ENCODE data around the gene FLT1. TPM values are rescaled to one million over a fixed set of nuclear protein-coding genes. Genes with fewer than 3 reads are reported as not detected.

Gene FLT1
- total RNA-seq, 2 experiments from 2014 or later, result 7.7 to 8.2 TPM

DNA sequence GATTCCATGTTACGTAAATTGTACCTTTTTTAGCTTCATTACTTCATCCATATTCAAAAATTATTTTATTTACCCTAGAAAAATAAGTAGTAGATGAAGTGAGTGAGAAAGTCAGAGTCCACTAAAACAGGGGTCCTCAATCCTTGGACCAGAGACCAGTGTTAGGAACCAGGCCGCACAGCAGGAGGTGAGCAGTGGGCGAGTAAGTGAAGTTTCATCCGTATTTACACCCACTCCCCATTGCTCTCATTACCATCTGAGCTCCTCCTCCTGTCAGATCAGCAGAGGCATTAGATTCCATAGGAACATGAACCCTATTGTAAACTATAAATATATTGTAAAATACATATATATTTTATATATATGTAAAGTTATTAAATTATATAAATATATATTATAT lies 237.6 kb downstream of the FLT1 start:
- no peak overlapping the region for H3K27ac Mint-ChIP-seq
- CTCF ChIA-PET, result no interaction called here
- H3K36me3 Mint-ChIP-seq (ENCODE audit: low read depth), result peaks cover 31% of the 10 kb centered on the region
- ATAC-seq (no peak), DNase-seq (no peak)
- no peak overlapping the region for H3K4me3 Mint-ChIP-seq
- POLR2A ChIA-PET, result interaction anchor here (0.6 kb wide), 1 partner anchor 175 kb away, joined by 3 read pairs; no protein-coding TSS in a partner anchor
- no peaks in the 10 kb centered on the region for H3K9me3 Mint-ChIP-seq
- no peaks in the 10 kb centered on the region for H3K27me3 Mint-ChIP-seq
- intact Hi-C loops (cut with micrococcal nuclease), result no loop called here
- TF ChIP-seq, protein P1, sequence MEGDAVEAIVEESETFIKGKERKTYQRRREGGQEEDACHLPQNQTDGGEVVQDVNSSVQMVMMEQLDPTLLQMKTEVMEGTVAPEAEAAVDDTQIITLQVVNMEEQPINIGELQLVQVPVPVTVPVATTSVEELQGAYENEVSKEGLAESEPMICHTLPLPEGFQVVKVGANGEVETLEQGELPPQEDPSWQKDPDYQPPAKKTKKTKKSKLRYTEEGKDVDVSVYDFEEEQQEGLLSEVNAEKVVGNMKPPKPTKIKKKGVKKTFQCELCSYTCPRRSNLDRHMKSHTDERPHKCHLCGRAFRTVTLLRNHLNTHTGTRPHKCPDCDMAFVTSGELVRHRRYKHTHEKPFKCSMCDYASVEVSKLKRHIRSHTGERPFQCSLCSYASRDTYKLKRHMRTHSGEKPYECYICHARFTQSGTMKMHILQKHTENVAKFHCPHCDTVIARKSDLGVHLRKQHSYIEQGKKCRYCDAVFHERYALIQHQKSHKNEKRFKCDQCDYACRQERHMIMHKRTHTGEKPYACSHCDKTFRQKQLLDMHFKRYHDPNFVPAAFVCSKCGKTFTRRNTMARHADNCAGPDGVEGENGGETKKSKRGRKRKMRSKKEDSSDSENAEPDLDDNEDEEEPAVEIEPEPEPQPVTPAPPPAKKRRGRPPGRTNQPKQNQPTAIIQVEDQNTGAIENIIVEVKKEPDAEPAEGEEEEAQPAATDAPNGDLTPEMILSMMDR (IDR thresholded peaks at IDR 0.05), result no peak
- H3K4me1 Mint-ChIP-seq (ENCODE audit: low read depth), result peaks cover 18% of the 10 kb centered on the region

DNA sequence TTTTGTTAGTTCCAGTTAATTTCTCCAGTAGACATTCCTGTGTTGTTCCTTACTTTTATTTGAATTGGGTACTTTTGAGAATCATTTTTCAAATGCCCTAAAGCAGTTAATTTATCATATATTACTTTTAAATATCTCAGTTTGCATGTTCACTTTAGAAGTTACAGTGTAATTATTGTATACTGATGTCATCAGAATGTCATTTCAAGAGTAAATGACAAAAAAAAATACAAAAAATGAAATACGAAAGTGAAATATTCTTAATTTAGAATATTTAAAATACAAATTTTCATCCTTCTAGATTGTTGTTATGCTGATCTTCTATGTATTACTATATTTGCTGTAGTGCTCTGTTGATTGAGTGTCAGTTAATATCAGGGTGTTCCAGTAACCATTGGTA lies 242.4 kb downstream of the FLT1 start:
- Mint-ChIP-seq H3K36me3 (ENCODE audit: low read depth) (peaks cover 36% of the 10 kb centered on the region), H3K27me3 (no peaks in the 10 kb centered on the region), H3K27ac (no peak overlapping the region), H3K4me1 (ENCODE audit: low read depth) (peaks cover 41% of the 10 kb centered on the region), H3K9me3 (peaks cover under 1% of the 10 kb centered on the region), H3K4me3 (no peak overlapping the region)
- POLR2A ChIA-PET, result no interaction called here
- CTCF ChIA-PET, result no interaction called here
- TF ChIP-seq, protein P1 (IDR thresholded peaks at IDR 0.05), result no peak
- ATAC-seq, result no peak
- no peak for DNase-seq
- intact Hi-C loops (cut with micrococcal nuclease), result no loop called here

DNA sequence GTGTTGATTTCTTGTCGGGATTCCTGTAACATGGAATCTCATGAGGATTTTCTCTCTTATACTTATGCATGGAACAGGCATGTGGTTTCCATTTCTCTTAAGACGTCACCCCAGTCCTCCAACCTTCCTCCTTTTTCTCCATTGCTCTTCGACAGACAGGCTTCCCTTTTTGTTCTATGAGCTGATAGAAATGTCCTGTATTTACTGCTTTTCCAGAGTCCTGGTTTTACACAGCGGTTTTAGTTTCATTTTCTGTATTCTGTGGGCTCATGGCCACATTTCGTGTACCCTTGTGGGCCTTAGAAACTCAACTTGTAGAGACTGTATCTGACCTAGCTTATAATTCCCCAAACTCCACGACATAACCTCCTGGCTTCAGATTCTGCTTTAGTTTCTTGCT lies 243.5 kb downstream of the FLT1 start:
- H3K27me3 Mint-ChIP-seq, result no peaks in the 10 kb centered on the region
- peaks cover 50% of the 10 kb centered on the region for H3K4me1 Mint-ChIP-seq (ENCODE audit: low read depth)
- H3K36me3 Mint-ChIP-seq (ENCODE audit: low read depth), result peaks cover 37% of the 10 kb centered on the region
- H3K27ac Mint-ChIP-seq, result peak overlapping the region; percentile 17
- ATAC-seq (no peak), DNase-seq (no peak)
- TF ChIP-seq, protein P1 (IDR thresholded peaks at IDR 0.05), result no peak
- intact Hi-C loops (cut with micrococcal nuclease), result no loop called here
- POLR2A ChIA-PET, result interaction anchor here (0.6 kb wide), 1 partner anchor 92 kb away, joined by 3 read pairs; no protein-coding TSS in a partner anchor
- CTCF ChIA-PET, result no interaction called here
- peaks cover 5% of the 10 kb centered on the region for H3K9me3 Mint-ChIP-seq
- no peak overlapping the region for H3K4me3 Mint-ChIP-seq

DNA sequence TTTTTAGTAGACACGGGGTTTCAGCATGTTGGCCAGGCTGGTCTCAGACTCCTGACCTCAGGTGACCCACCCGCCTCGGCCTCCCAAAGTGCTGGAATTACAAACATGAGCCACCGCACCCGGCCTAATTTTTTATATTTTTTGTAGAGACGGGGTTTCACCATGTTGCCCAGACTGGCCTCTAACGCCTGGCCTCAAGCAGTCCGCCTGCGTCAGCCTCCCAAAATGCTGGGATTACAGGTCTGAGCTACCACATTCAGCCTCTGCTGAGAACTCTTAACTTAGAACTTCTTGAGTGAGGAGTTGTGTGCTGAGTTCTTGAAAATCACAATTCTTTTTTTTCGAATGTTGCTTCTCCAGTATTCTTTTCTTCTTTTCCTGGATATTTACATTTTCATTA lies 244.4 kb downstream of the FLT1 start:
- Mint-ChIP-seq H3K27ac (no peak overlapping the region), H3K4me1 (ENCODE audit: low read depth) (peaks cover 53% of the 10 kb centered on the region), H3K36me3 (ENCODE audit: low read depth) (peaks cover 42% of the 10 kb centered on the region), H3K27me3 (no peaks in the 10 kb centered on the region), H3K9me3 (peaks cover 5% of the 10 kb centered on the region), H3K4me3 (no peak overlapping the region)
- CTCF ChIA-PET, result no interaction called here
- DNase-seq, result no peak
- TF ChIP-seq, protein P1 (IDR thresholded peaks at IDR 0.05), result no peak
- intact Hi-C loops (cut with micrococcal nuclease), result no loop called here
- POLR2A ChIA-PET, result interaction anchor here (0.8 kb wide), 1 partner anchor 11 kb away, joined by 4 read pairs; no protein-coding TSS in a partner anchor
- no peak for ATAC-seq

Other genes starting within 250 kb of the FLT1 start
- gene POMP, start 164.0 kb upstream of the FLT1 start, total RNA-seq, result 100 to 1,000 TPM; 106 to 116 TPM
- gene SLC46A3, start 223.8 kb upstream of the FLT1 start, total RNA-seq, result 1 to 10 TPM; 3.2 to 3.4 TPM